IMR-90 (cell line): ENCODE measurements around the gene ADCYAP1R1. TPM values are rescaled to one million over a fixed set of nuclear protein-coding genes. Genes with fewer than 3 reads are reported as not detected.

Source experiments
- ATAC-seq: fragments of 200-7000 bp; cut with Tn5 transposase; 2 replicates; pipeline ENCODE4 v1.9.1; 2020; ENCODE audit warnings: low read depth, mild to moderate bottlenecking, moderate library complexity
- BruUV-seq: library from RNA; stranded (reverse); fragments of 400-500 nt; replicated peaks from 2 replicates; lab custom pipeline; 2021; lab: Mats Ljungman, UMichigan
- CTCF ChIA-PET: fragments of 300-600 bp; formaldehyde crosslinking; extraction: SDS; loops from one replicate; lab custom pipeline; 2021; ENCODE audit warnings: antibody characterized with exemption; lab: Yijun Ruan, JAX
- POLR2A ChIA-PET: fragments of 300-600 bp; sonication (Branson Sonifier 250); formaldehyde crosslinking; loops from one replicate; lab custom pipeline; 2022; ENCODE audit warnings: antibody characterized with exemption; ENCODE audit not compliant: unreplicated experiment; lab: Charles Lee
- DNase-seq: peaks from one replicate; pipeline ENCODE4 v3.0.0; 2013
- H2AFZ ChIP-seq: replicated peaks from 2 replicates; pipeline ENCODE3; 2013; ENCODE audit warnings: low read length, mild to moderate bottlenecking; ENCODE audit not compliant: poor library complexity
- H2AK5ac ChIP-seq: 2 replicates; pipeline ENCODE4 v1.6.1; 2013; ENCODE audit warnings: low read depth, low read length, inconsistent platforms
- H2AK9ac ChIP-seq: replicated peaks from 2 replicates; pipeline ENCODE3; 2013; ENCODE audit warnings: mild to moderate bottlenecking, low read depth, low read length, moderate library complexity; ENCODE audit not compliant: poor library complexity
- H2BK120ac ChIP-seq: 2 replicates; pipeline ENCODE4 v1.6.1; 2013; ENCODE audit warnings: low read depth, low read length, inconsistent platforms
- H2BK15ac ChIP-seq: 3 replicates; pipeline ENCODE4 v1.6.1; 2013; ENCODE audit warnings: low read depth, low read length, inconsistent platforms
- H2BK20ac ChIP-seq: 2 replicates; pipeline ENCODE4 v1.6.1; 2013; ENCODE audit warnings: low read depth, mild to moderate bottlenecking, inconsistent platforms, low read length, moderate library complexity
- H2BK5ac ChIP-seq: 2 replicates; pipeline ENCODE4 v1.6.1; 2013; ENCODE audit warnings: mild to moderate bottlenecking, low read depth, low read length, inconsistent platforms; ENCODE audit not compliant: poor library complexity, severe bottlenecking
- H3K14ac ChIP-seq: replicated peaks from 2 replicates; pipeline ENCODE4 v1.6.1; 2013; ENCODE audit warnings: low read depth, low read length, inconsistent platforms
- H3K18ac ChIP-seq: 2 replicates; pipeline ENCODE4 v1.6.1; 2013; ENCODE audit warnings: low read depth, low read length, control low read depth
- H3K23ac ChIP-seq: 2 replicates; pipeline ENCODE4 v1.6.1; 2013; ENCODE audit warnings: low read depth, low read length, inconsistent platforms
- H3K27ac ChIP-seq: 2 replicates; pipeline ENCODE4 v1.5.1; 2013; ENCODE audit warnings: mild to moderate bottlenecking, control low read depth, low read length; ENCODE audit not compliant: insufficient read depth
- H3K27me3 ChIP-seq: 2 replicates; pipeline ENCODE4 v1.6.1; 2013; ENCODE audit warnings: low read length; ENCODE audit not compliant: control insufficient read depth, insufficient read depth
- H3K36me3 ChIP-seq: 2 replicates; pipeline ENCODE4 v1.6.1; 2013; ENCODE audit warnings: low read length, mixed read lengths; ENCODE audit not compliant: control insufficient read depth, insufficient read depth
- H3K4ac ChIP-seq: 2 replicates; pipeline ENCODE4 v1.6.1; 2013; ENCODE audit warnings: low read depth, low read length, inconsistent platforms
- H3K4me1 ChIP-seq: 2 replicates; pipeline ENCODE4 v1.6.1; 2013; ENCODE audit warnings: low read length, mixed read lengths; ENCODE audit not compliant: control insufficient read depth, insufficient read depth
- H3K4me2 ChIP-seq: 2 replicates; pipeline ENCODE4 v1.6.1; 2013; ENCODE audit warnings: low read depth, mild to moderate bottlenecking, control low read depth, low read length, moderate library complexity
- H3K4me3 ChIP-seq: 2 replicates; pipeline ENCODE4 v1.5.1; 2013; ENCODE audit warnings: low read depth, mild to moderate bottlenecking, control low read depth, low read length, moderate library complexity; ENCODE audit not compliant: insufficient read depth
- H3K56ac ChIP-seq: 2 replicates; pipeline ENCODE4 v1.6.1; 2013; ENCODE audit warnings: low read length, inconsistent platforms; ENCODE audit not compliant: insufficient read depth; ENCODE audit errors: extremely low read depth
- H3K79me1 ChIP-seq, 2 experiments: 2 replicates each; pipeline ENCODE4 v1.6.1; 2013; ENCODE audit warnings: low read length in 2 of 2, inconsistent platforms in 1 of 2, low read depth in 1 of 2
- H3K9ac ChIP-seq: 2 replicates; pipeline ENCODE4 v1.6.1; 2013; ENCODE audit warnings: low read depth, low read length, control low read depth
- H3K9me1 ChIP-seq: 2 replicates; pipeline ENCODE4 v1.6.1; 2013; ENCODE audit warnings: low read length, inconsistent platforms; ENCODE audit not compliant: insufficient read depth
- H3K9me3 ChIP-seq: 2 replicates; pipeline ENCODE4 v1.6.1; 2013; ENCODE audit warnings: low read length; ENCODE audit not compliant: control insufficient read depth, insufficient read depth
- H4K20me1 ChIP-seq: 2 replicates; pipeline ENCODE4 v1.6.1; 2013; ENCODE audit warnings: low read length, inconsistent platforms; ENCODE audit not compliant: insufficient read depth
- H4K5ac ChIP-seq: 2 replicates; pipeline ENCODE4 v1.6.1; 2013; ENCODE audit warnings: mild to moderate bottlenecking, low read depth, low read length, control low read depth
- H4K8ac ChIP-seq, 2 experiments: 2 replicates each; pipeline ENCODE4 v1.6.1; 2013; ENCODE audit warnings: low read depth in 2 of 2, low read length in 2 of 2, control low read depth in 1 of 2, inconsistent platforms in 1 of 2
- H4K91ac ChIP-seq: 2 replicates; pipeline ENCODE4 v1.6.1; 2013; ENCODE audit warnings: low read depth, low read length, inconsistent platforms; ENCODE audit not compliant: insufficient read depth
- CEBPB ChIP-seq: IDR thresholded peaks from 2 replicates; pipeline ENCODE4 v1.6.1; 2012; ENCODE audit warnings: low read depth, low read length, improper control_type of control experiment
- CHD1 ChIP-seq: IDR thresholded peaks from 2 replicates; pipeline ENCODE4 v1.6.1; 2012; ENCODE audit warnings: low read depth, low read length, improper control_type of control experiment
- FOS ChIP-seq: fragments of 150-350 bp; IDR thresholded peaks from 2 replicates; pipeline ENCODE4 v1.6.1; 2016; ENCODE audit warnings: low read depth, low read length
- MAFK ChIP-seq: IDR thresholded peaks from 2 replicates; pipeline ENCODE4 v1.6.1; 2012; ENCODE audit warnings: low read depth, low read length, improper control_type of control experiment
- MAZ ChIP-seq: IDR thresholded peaks from 2 replicates; pipeline ENCODE4 v1.6.1; 2012; ENCODE audit warnings: low read depth, mild to moderate bottlenecking, low read length, improper control_type of control experiment, moderate library complexity, borderline replicate concordance
- MXI1 ChIP-seq: IDR thresholded peaks from 2 replicates; pipeline ENCODE4 v1.6.1; 2012; ENCODE audit warnings: low read depth, mild to moderate bottlenecking, low read length, moderate library complexity, borderline replicate concordance
- NFE2L2 ChIP-seq: fragments of 150-350 bp; IDR thresholded peaks from 2 replicates; pipeline ENCODE4 v1.6.1; 2016; ENCODE audit warnings: low read depth, mild to moderate bottlenecking, low read length
- POLR2A ChIP-seq: IDR thresholded peaks from 2 replicates; pipeline ENCODE4 v1.6.1; 2012; ENCODE audit warnings: mild to moderate bottlenecking, low read depth, low read length
- RAD21 ChIP-seq: IDR thresholded peaks from 2 replicates; pipeline ENCODE4 v1.6.1; 2012; ENCODE audit warnings: low read length, improper control_type of control experiment
- RCOR1 ChIP-seq: IDR thresholded peaks from 2 replicates; pipeline ENCODE4 v1.6.1; 2012; ENCODE audit warnings: mild to moderate bottlenecking, low read length, improper control_type of control experiment; ENCODE audit not compliant: insufficient replicate concordance
- WGBS, 2 experiments: methylation state at CpG; one replicate each; pipeline versions ENCODE4 v1.1.5 to v1.1.7; 2013; ENCODE audit warnings: missing lambda C conversion rate in 2 of 2; ENCODE audit not compliant: insufficient read length in 1 of 2; ENCODE audit errors: extremely low coverage in 2 of 2; 5-methylcytosine and 5-hydroxymethylcytosine counted together
- dilution Hi-C: fragments of 300-500 bp; cut with HindIII; formaldehyde crosslinking; loops from one replicate; pipeline ENCODE4 v1.14.3; 2018; ENCODE audit warnings: low sequenced_read_pairs; ENCODE audit not compliant: unreplicated experiment
- in situ Hi-C: fragments of 300-500 bp; cut with MboI; formaldehyde crosslinking; loops from 3 replicates; pipeline ENCODE4 v1.14.3; 2019; ENCODE audit warnings: low sequenced_read_pairs, inconsistent platforms, mixed read lengths
- intact Hi-C: fragments of 100-400 bp; cut with micrococcal nuclease; formaldehyde crosslinking; loops from 2 replicates; pipeline ENCODE4 v1.10.0; 2022
- polyA plus RNA-seq, 3 experiments: library from polyadenylated mRNA; depleted of rRNA; stranded (reverse); fragments of >200 nt; gene quantifications; 2 replicates each; pipeline ENCODE4 v1.2.3, GENCODE V29; 2012; ENCODE audit warnings: low replicate concordance in 1 of 3
- total RNA-seq: library from RNA; depleted of rRNA; stranded (reverse); fragments of >200 nt; gene quantifications from 2 replicates; pipeline ENCODE4 v1.2.3, GENCODE V29; 2012
- TF ChIP-seq, protein P1 (sequence below): conservative IDR thresholded peaks from 2 replicates; pipeline ENCODE4 v1.5.1; 2012; ENCODE audit warnings: mild to moderate bottlenecking, low read depth, low read length, improper control_type of control experiment

The ADCYAP1R1 gene
- total and polyA plus RNA-seq, 2 of the 4 experiments (the other 2 are of a cell fraction): not detected

DNA sequence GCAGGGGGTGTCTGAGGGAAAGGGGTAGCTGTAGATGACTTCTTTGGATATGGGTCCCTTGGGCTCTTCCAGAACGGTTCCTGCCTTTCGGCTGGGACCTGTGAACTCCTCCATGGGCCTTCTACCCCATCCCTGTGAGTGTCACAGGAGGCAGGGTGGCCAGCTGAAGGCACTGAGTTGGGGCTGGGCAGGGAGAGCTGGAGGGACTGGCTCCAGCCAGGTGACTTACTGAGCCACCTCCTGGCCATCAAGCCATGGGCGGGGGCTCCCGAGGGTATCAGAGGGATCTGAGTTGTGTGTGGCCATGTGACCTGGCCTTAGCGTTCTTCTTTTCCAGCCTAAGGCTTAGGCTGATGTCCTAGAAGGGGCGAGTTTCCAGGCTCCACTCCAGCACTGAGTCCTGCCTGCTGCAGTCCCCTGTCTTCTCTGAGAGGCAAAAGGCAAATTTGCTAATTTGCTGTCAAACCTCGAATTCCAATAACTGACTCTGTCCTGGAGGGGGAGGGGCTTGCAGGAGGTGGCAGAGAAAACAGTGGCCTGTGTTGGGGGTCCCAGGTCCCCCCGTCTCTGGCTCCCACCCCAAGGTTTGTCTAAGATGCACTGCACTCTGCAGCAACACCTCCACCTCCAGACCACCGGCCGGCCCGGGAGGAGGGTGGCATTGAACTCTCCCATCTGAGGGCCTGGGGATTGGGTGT lies 27.2 kb downstream of the ADCYAP1R1 start:
- H4K8ac ChIP-seq: no peak overlapping the region
- no peak overlapping the region for H3K9ac ChIP-seq
- POLR2A ChIA-PET: no interaction called here
- H2AFZ ChIP-seq: no peak overlapping the region
- H3K9me1 ChIP-seq: peaks cover 5% of the 10 kb centered on the region; the same call in 1 of the 2 replicates
- no peak overlapping the region for H3K14ac ChIP-seq
- no peaks in the 10 kb centered on the region for H3K36me3 ChIP-seq
- H4K20me1 ChIP-seq: no peaks in the 10 kb centered on the region
- H3K27ac ChIP-seq: no peak overlapping the region
- H3K4me2 ChIP-seq: no peak overlapping the region
- intact Hi-C loops: no loop called here
- no peaks in the 10 kb centered on the region for H3K4me1 ChIP-seq
- no peak overlapping the region for H4K91ac ChIP-seq
- peaks cover 10% of the 10 kb centered on the region for H3K27me3 ChIP-seq
- ATAC-seq (no peak), DNase-seq (no peak)
- H3K4ac ChIP-seq: no peak overlapping the region
- H4K5ac ChIP-seq: no peak overlapping the region
- no peak overlapping the region for H3K4me3 ChIP-seq
- H3K56ac ChIP-seq: no peak overlapping the region
- no peak overlapping the region for H2BK5ac ChIP-seq
- no peak overlapping the region for H2BK15ac ChIP-seq
- dilution Hi-C loops: no loop called here
- no peaks in the 10 kb centered on the region for H3K9me3 ChIP-seq
- BruUV-seq: no TSS peak
- H2AK9ac ChIP-seq: no peak overlapping the region
- H3K79me1 ChIP-seq: no peaks in the 10 kb centered on the region
- in situ Hi-C loops: no loop called here
- H3K23ac ChIP-seq: no peak overlapping the region
- H2AK5ac ChIP-seq: no peak overlapping the region
- WGBS, 2 experiments: 53% methylated on average over 3 of the region's 11 CpGs; no CpG with 5 or more reads in 1 of the 2 experiments
- H3K18ac ChIP-seq: no peak overlapping the region
- H2BK20ac ChIP-seq: no peak overlapping the region
- H2BK120ac ChIP-seq: no peak overlapping the region
- no peak for TF ChIP-seq RCOR1
- TF ChIP-seq CEBPB: no peak
- TF ChIP-seq, protein P1, sequence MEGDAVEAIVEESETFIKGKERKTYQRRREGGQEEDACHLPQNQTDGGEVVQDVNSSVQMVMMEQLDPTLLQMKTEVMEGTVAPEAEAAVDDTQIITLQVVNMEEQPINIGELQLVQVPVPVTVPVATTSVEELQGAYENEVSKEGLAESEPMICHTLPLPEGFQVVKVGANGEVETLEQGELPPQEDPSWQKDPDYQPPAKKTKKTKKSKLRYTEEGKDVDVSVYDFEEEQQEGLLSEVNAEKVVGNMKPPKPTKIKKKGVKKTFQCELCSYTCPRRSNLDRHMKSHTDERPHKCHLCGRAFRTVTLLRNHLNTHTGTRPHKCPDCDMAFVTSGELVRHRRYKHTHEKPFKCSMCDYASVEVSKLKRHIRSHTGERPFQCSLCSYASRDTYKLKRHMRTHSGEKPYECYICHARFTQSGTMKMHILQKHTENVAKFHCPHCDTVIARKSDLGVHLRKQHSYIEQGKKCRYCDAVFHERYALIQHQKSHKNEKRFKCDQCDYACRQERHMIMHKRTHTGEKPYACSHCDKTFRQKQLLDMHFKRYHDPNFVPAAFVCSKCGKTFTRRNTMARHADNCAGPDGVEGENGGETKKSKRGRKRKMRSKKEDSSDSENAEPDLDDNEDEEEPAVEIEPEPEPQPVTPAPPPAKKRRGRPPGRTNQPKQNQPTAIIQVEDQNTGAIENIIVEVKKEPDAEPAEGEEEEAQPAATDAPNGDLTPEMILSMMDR: no peak
- TF ChIP-seq POLR2A: no peak
- TF ChIP-seq MXI1: no peak
- TF ChIP-seq MAZ: no peak
- TF ChIP-seq FOS: no peak
- TF ChIP-seq RAD21: no peak
- no peak for TF ChIP-seq CHD1
- TF ChIP-seq NFE2L2: no peak
- TF ChIP-seq MAFK: no peak
- CTCF ChIA-PET: no interaction called here
